NCI-H2171 treated with DMSO at 0.1 percent for 48 hours (cell line): ENCODE results near the gene CFAP107.

Experiments used
- DNase-seq: peaks from one replicate; lab custom pipeline; 2025; lab: John Stamatoyannopoulos, UW

Gene CFAP107

GRCh38 chr1:12741946-12742345 lies 4.1 kb upstream of the CFAP107 start:
- no peak for DNase-seq

DNA sequence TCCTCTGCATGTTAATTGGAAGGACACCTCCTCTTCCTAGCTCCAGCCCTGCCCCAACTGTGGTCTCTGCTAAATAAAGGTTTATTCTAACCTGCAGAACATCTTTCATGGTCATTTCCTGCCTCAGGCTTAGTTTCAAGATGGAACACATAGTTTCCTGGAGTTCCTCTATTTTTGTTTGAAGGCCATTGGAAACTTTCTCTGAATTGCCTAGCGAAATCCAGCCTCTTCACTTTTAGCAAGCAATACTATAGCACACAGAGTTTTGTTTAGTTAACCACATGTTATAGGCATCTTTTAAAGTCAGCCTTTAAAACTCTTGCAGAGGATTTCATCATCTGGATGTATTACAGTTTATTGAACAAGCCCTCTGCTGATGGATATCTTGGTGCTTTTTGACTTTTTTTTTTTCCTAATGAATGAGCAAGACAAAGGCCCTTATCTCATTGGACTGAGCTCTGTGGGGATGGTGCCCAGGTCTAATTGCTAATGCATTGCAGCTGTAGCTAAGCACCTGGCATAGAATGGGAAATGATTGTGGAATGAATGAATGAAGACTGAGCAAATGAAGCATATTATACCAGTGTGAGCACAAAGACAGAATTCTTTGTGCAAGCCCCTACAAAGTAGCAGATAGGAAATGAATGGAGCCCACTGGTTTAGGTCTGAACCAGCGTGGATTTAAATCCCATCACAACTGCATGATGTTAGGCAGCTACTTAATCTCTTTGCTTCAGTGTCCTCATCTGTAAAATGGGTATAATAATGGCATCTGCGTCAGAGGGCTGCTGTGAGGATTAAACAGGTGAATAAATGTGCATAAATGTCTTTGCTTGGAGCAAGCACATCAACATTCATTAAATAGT lies 641 bp upstream of the CFAP107 start:
- DNase-seq = no peak

- DNase-seq = no peak
Measured at GRCh38 chr1:12748778-12749355, 2.9 kb downstream of the CFAP107 start.

DNA sequence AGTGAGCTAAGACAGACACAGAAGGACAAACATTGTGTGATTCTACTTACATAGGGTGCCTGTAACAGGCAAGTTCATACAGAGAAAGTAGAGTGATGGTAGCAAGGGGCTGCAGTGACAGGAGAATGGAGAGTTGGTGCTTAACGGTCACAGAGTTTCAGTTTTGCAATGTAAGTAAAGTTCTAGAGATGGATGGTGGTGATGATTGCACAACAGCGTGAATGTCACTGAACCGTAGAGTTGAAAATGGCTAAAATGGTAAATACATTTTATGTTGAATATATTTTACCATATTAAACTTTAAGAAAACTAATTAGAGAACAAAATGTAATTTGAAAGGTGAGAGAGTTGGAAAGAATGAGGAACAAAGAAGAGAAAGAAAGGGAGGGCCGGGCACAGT lies 8.7 kb downstream of the CFAP107 start:
- no peak for DNase-seq

GRCh38 chr1:12756273-12756672 lies 10.3 kb downstream of the CFAP107 start:
- no peak for DNase-seq

DNA sequence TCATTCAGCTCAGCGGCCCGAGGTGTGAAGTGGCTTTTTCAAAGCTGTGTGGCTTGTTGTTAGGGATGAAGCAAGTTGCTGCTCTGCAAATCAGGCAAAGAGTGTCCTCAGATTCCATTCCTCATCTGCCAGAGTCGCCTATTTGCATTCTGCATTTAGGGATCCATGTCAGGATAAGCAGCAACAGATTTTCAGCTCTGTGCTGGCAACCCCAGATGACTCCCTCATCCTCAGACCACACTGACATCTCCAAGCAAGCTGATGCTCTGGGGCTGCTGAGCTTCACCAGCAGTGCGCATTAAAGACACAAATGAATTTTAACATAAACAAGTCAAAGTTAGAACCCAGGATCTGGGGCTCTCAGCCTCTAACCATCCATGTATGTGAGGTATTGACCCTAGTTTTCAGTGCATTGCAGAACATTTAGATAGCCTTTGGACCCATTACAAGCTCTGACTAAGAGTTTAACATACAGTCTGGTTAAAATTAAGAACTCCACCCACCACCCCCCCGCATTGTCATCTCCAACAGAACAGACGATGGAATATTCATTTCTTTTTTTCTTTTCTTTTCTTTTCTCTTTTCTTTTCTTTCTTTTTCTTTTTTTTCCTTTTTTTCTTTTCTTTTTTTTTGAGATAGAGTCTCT lies 10.9 kb downstream of the CFAP107 start:
- no peak for DNase-seq

DNA sequence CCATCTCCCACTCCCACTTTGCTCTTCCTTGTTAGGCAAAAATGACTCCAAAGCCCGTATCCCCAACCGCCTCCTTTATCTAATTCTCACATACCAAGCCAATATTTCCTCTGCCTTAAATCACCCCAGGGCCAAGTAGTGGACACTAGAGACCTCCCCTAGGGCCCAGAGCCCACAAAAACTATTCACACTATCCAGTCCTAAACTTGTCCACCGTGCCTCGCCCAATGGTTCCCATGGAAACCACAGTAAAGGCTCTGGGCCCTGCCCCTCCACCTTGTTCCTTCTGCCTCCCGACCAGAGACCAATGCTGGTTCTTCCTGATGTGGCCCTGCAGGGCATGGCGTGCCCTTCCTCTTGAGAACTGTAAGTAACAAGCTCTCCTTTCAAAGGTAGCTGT lies 11.8 kb downstream of the CFAP107 start:
- no peak for DNase-seq

- no peak for DNase-seq
Measured at GRCh38 chr1:12760256-12760795, 14.3 kb downstream of the CFAP107 start.

GRCh38 chr1:12761781-12762180 lies 15.8 kb downstream of the CFAP107 start:
- no peak for DNase-seq

- no peak for DNase-seq
Measured at GRCh38 chr1:12762766-12763165, 16.8 kb downstream of the CFAP107 start.

DNA sequence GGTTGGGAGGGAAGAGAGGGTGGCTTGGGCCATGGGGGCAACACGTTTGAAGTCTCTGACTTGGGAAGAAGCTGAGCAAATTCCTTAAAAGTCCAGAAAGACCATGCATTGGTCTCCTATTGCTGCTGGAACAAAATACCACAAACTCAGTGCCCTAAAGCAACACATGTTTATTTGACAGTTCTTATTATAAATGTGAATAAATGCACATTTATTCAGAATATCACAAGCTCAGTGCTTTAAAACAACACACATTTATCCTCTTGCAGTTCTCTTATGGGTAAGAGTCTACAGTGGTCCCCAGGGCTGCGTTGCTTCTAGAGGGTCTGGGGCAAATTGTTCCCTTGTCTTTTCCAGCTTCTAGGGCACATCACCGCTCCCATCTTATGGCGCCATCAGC lies 17.5 kb downstream of the CFAP107 start:
- no peak for DNase-seq

DNA sequence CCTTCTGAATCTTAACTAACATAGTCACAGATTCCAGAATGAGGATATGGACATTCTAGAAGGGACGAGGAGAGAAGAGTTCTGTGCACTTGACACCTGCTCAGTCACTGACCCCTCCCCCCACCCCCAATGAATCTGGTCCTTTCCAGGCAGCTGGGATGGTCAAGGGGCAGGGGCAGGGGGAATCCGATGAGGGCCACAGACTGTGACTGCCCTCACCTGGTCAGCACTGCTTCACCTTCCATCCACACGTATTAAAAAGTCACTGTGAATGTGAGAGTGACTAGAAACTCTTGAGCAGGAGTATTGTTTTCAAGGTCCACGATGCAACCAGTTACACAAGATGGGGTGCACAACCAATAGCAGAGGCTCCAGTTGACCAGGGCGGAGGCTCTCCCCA lies 18.0 kb downstream of the CFAP107 start:
- no peak for DNase-seq

GRCh38 chr1:12769031-12769430 lies 23.0 kb downstream of the CFAP107 start:
- DNase-seq = no peak

DNA sequence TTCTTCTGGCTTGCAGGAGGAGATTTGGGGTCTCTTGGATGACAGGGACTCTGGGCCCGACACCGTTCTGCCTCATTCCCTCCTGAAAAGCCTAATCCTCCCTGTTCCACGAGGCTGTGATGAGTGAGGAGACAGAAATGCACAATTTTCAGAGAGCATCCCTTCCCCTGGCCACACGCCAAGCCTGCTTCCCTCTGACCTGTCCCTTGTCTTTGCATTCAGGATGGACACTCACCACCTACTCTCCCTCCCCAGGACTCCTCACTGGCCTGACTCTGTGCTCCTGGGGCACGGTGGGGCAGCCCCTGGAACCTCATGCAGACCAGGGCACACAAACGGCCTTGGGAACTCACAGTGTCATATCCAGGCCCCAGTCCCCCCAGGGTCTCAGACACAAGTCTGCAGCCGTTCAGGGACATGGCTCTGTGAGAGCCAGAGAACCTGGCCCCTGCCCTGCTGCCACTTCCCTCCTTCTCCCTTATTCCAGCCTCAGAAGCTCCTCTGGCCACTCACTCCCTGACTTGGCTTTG lies 24.0 kb downstream of the CFAP107 start:
- no peak for DNase-seq

GRCh38 chr1:12770620-12771019 lies 24.6 kb downstream of the CFAP107 start:
- no peak for DNase-seq

DNA sequence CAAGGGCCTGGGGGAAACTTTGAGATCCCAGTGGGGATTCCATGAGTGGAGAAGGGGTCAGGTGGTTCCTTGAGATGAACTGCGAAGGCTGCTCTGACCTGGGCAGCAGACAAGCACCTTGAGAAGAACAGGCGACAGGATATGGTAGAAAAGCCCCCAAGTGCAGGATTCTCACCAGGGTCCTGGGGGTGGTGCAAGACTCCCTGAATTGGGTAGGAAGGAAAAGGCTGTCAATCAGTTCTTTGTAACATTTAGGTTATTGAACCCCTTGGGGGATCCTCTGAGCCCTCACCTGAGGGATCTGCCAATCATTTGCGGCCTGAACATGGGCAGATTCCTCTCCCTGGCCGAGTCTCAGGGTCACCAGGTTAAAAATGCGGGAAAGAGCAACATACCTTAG lies 25.2 kb downstream of the CFAP107 start:
- no peak for DNase-seq

GRCh38 chr1:12772520-12772919 lies 26.5 kb downstream of the CFAP107 start:
- no peak for DNase-seq

- no peak for DNase-seq
Measured at GRCh38 chr1:12773438-12773837, 27.4 kb downstream of the CFAP107 start, which contains the start of gene PRAMEF12. Gene PRAMEF12 (plus strand): TSS chr1:12773738. CDS start chr1:12774868, 1,130 bp downstream.

DNA sequence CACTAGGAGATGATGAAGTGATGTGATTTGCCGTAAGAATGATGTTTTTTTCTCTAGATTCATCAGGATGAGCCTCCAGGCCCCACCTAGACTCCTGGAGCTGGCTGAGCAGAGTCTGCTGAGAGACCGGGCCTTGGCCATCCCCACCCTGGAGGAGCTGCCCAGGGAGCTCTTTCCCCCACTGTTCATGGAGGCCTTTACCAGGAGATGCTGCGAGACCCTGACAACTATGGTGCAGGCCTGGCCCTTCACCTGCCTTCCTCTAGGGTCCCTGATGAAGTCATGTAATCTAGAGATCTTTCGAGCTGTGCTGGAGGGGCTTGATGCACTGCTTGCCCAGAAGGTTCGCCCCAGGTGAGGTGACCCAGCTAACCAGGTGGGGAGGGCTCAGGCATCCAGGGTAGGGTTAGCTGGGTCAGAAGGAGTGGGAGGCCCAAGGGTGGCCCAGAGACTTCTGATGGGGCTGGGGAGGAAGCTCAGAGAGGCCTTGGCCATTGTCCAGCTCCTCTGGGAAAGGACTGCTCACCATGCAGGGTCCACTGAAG lies 28.9 kb downstream of the CFAP107 start:
- DNase-seq = no peak

DNA sequence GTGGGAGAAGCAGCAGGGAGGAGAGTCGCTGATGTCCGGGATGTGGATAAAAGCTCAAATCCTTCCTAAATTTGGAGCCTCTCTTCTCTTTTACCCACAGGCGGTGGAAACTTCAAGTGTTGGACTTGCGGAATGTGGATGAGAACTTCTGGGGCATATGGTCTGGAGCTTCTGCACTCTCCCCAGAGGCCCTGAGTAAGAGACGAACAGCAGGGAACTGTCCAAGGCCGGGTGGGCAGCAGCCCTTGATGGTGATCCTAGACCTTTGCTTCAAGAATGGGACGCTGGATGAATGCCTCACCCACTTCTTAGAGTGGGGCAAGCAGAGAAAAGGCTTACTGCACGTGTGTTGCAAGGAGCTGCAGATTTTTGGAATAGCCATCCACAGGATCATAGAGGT lies 29.4 kb downstream of the CFAP107 start:
- no peak for DNase-seq

- no peak for DNase-seq
Measured at GRCh38 chr1:12776801-12777557, 31.0 kb downstream of the CFAP107 start.

GRCh38 chr1:12778061-12778460 lies 32.1 kb downstream of the CFAP107 start:
- no peak for DNase-seq
